GM19397 (cell line): ENCODE results near the gene HBM.
"Not testable (repeated sequence)": the region's sequence is repeated elsewhere in the genome, so short reads cannot be mapped to it uniquely, and the experiment has no call there.

Source experiments
- ATAC-seq: cut with Tn5 transposase; IDR thresholded peaks from one replicate; pipeline ENCODE4 v1.9.1; 2021; ENCODE audit warnings: mild to moderate bottlenecking, moderate library complexity; ENCODE audit not compliant: unreplicated experiment

HBM gene

DNA sequence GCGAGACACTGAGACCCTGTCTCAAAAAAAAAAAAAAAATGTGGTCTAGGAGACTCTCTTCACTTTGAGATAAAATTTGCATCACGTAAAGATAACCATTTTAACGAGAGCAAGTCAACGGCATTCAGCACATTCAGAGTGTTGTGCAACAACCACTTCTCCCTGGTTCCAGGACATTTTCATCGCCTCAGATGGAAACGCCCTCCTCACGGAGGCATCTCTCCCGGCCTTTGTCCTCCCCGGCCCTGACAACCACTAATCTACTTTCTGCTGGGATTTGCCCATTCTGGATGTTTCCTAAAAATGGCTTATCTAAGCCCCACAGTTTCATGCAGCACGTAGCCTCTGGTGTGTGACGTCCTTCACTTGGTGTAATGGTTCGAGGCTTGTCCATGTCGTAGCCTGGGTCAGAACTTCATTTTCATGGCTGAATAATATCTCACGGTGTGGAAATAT lies 21.0 kb upstream of the HBM start:
- no peak for ATAC-seq

DNA sequence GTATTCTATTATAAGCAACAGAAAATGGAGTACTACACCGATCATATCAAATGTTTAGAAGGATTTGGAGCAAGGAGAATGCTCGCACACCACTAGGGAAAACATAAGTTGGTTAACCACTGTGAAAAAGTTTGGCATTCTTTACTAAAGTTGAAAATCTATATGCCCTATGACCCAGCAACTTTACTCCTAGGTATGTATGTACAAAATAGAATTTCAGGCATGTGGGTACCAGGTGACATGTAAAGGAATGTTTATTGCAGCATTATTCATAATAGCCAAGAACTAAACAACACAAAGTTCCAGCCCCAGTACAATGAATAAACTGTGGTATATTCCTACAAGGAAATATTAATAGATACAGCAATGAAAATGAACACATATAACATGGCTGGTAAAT lies 19.1 kb upstream of the HBM start:
- ATAC-seq: no peak

DNA sequence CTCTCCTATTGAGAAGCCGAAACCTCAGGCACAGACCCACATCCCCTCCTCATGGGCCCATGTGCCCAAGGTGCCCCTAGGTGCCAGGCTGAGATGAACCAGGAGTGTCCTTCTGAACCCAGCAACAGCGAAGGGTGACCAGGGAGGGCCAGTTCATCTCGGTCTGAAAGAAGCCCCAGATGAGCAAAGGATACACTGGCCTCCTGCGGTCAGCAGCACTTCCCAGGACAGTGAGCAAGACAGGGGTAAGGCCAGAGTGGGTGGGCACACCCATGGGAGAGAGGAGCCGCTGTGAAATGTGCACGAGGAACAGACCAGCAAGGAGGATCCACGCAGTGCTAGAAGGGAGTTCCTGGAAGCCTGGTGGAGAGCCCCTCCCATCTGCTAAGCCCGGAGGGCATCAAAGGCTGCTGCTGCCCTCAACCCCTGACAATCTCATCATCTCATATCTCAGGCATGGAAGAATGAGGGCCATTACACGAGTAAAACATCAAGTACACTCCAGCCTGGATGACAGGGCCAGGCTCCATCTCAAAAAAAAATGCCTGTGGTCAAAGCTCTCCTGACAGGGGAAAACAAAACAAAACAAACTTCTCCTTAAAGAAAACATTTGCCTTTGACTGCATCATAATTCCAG lies 16.6 kb upstream of the HBM start:
- ATAC-seq: no peak

DNA sequence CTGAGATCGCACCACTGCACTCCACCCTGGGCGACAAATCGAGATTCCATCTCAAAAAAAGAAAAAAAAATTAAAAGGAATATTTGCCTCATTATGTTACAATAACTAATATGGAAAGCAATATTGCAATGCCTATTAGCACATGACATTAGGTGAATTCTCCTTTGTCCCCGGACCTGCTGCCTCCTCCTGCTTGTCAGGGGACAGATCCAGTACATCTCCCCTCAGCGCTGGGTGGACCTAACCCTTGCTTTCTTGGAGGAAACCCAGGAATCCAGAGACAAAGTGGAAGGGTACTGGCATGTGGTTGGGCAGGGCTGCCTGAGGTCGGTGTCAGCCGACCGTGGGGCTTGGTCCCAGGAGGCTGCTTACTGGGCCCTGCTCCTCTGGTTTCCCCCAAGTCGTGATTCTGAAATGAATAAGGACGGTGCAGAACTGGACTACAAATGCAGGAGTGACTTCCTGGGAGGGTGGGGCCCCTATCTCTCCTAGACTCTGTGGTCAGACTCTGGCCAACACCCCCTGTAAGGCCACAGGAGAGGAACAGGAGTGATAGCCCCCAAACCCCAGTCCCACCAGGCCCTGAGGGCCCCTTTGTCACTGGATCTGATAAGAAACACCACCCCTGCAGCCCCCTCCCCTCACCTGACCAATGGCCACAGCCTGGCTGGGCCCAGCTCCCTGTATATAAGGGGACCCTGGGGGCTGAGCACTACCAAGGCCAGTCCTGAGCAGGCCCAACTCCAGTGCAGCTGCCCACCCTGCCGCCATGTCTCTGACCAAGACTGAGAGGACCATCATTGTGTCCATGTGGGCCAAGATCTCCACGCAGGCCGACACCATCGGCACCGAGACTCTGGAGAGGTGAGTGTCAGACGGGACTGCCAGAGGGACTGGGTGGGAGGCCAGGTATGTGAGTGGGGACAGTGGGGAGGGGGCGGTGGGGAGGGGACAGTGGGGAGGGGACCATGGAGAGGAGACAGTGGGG lies 13.3 kb upstream of the HBM start, which contains the start of gene HBZ:
TSS of gene HBZ (plus strand) at position 504 of the 988 bp plus-strand sequence. CDS start at position 770, 266 bp downstream.
- no peak for ATAC-seq

DNA sequence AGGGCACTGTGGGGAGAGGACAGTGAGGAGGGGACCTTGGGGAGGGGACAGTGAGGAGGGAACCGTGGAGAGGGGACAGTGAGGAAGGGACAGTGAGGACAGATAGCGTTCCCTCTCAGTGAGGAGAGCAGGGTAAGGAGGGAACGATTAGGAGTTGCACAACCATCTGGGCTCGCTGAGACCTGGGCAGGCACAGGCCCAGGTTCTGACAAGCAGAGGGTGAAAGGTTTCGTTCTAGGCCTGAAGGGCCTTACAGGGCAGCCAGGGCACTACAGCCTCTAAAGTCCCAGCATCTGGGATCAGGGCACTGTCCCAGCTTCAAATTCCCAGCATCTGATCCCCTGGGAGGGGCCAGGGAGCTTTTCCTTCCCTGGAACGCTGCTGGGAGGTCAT lies 12.7 kb upstream of the HBM start:
- ATAC-seq: not testable (repeated sequence)

DNA sequence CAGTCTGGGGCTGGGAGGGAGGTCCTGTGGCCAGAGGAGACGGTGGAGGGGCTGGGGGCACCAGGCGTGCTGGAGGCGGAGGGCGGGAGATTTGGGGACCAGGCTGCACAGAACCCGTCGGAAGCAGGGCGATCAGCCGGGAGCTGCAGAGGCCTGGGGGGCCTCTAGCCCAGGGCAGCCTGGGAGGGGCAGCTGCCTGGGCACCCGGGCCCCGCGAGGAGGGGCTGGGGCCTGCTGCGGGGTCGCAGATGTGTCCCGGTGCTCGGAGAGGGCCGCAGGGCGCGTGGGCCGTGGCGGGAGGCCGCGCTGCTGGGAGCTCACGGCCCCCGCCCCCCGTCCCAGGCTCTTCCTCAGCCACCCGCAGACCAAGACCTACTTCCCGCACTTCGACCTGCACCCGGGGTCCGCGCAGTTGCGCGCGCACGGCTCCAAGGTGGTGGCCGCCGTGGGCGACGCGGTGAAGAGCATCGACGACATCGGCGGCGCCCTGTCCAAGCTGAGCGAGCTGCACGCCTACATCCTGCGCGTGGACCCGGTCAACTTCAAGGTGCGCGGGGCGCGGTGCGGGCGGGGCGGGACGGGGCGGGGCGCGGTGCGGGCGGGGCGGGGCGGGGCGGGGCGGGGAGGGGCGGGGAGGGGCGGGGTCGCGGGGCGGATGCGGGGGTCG lies 12.1 kb upstream of the HBM start:
- ATAC-seq: not testable (repeated sequence)

DNA sequence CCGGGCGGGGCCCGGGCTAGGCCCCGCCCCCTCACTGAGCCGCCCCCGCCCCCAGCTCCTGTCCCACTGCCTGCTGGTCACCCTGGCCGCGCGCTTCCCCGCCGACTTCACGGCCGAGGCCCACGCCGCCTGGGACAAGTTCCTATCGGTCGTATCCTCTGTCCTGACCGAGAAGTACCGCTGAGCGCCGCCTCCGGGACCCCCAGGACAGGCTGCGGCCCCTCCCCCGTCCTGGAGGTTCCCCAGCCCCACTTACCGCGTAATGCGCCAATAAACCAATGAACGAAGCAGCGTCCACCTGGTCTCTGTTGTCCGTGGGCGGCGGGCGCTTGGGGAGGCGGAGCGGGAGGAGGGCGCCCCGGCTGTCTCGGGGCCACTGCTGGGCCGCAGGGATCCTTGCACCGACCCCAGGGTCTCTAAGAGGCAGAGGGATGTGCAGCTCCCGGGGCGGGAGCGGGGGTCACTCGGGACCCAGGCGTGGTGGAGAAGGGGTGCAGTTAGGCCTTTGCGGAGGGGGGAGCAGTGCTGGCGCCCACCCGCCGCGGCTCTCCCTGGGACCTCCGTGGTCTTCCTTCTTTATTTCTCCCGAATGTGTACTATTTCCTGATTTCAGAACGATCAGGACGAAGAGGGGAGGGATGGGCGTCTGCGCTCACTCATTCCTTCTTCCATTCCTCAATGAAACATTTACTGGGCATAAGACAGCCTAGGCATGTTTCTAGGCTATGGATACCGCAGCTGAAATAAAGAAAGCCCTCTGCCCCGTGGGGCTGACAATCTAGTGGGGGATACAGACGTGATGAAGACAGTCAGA lies 11.4 kb upstream of the HBM start:
- ATAC-seq: no peak

DNA sequence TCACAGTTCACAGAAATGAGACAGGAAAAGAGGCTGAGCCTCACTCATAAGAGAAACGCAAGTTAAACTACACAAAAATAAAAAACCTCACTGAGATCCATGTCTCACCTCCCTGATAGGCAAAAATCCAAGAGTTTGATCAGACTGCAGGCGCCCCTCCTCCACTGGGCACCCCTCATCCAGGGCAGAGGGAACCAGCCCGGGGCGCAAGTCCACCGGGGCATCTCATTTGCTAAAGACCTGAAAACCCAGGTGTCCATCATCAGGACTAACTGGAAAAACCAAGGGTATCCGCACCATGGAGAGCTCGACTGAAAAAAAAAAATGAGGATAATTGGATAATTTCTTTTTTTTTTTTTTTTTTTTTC lies 10.8 kb upstream of the HBM start:
- ATAC-seq: no peak

DNA sequence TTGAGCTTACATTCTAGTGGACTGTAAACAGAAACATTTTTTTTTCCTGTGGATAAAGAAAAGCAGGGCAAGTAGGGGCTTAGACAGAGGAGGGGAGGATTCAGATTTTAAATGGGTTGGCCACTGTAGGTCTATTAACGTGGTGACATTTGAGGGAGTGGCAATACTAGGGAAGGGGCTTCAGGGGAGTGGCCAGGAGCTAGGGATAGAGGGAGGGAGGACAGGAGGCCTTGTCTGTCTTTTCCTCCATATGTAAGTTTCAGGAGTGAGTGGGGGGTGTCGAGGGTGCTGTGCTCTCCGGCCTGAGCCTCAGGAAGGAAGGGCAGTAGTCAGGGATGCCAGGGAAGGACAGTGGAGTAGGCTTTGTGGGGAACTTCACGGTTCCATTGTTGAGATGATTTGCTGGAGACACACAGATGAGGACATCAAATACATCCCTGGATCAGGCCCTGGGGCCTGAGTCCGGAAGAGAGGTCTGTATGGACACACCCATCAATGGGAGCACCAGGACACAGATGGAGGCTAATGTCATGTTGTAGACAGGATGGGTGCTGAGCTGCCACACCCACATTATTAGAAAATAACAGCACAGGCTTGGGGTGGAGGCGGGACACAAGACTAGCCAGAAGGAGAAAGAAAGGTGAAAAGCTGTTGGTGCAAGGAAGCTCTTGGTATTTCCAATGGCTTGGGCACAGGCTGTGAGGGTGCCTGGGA lies 6.5 kb upstream of the HBM start:
- ATAC-seq: no peak

DNA sequence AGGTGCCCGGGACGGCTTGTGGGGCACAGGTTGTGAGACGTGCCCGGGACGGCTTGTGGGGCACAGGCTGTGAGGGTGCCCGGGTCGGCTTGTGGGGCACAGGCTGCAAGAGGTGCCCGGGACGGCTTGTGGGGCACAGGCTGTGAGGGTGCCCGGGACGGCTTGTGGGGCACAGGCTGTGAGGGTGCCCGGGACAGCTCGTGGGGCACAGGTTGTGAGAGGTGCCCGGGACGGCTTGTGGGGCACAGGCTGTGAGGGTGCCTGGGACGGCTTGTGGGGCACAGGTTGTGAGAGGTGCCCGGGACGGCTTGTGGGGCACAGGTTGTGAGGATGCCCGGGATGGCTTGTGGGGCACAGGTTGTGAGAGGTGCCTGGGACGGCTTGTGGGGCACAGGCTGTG lies 5.5 kb upstream of the HBM start:
- not testable (repeated sequence) for ATAC-seq

DNA sequence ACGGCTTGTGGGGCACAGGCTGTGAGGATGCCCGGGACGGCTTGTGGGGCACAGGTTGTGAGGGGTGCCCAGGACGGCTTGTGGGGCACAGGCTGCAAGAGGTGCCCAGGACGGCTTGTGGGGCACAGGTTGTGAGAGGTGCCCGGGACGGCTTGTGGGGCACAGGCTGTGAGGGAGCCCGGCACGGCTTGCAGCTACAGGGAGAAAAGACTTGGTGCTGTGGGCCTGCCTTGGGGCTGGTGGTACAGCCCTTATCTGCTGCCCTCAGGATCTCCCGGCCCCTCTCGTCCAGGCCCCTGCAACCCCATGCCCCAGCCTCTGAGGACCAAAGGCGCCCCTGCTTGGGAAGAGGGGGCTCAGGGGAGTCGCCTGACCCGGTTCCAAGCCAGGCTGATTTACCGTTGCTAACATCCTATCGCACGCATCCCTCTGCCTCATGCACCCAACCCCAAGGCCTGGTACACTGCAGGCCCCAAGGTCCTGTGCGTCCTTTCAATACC lies 5.0 kb upstream of the HBM start:
- no peak for ATAC-seq

DNA sequence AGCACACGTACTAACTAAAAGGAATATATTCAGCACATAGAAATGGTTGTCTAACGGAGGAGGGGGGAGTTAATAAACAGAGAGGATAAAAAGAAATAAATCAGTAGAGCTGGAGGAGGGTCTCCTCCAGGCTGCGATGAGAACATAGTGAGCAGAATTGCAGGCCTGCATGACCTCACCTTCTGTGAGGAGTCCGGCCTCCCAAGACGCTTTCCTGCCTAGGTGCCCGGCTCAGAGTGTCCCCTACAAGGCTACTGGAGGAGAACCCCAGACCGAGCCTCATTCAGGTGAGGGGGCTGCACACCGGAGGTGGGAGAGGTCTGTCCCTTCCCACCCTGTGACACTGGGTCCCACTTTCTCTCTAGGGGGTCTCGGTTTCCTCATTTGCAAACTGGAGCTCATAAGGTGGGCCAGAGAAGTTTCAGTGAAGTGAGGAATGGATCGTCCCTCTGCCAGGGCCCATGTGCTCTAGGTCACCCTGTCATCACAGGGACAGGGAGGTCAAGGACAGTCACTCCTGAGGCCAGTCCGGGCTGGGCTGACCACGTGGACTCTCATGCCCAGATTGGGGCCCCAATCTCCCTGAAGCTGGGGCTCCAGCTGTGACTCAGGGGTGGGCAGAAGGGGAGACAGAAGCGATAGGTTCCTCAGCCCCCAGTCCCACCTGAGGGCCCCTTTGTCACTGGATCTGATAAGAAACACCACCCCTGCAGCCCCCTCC lies 3.3 kb upstream of the HBM start:
- no peak for ATAC-seq

DNA sequence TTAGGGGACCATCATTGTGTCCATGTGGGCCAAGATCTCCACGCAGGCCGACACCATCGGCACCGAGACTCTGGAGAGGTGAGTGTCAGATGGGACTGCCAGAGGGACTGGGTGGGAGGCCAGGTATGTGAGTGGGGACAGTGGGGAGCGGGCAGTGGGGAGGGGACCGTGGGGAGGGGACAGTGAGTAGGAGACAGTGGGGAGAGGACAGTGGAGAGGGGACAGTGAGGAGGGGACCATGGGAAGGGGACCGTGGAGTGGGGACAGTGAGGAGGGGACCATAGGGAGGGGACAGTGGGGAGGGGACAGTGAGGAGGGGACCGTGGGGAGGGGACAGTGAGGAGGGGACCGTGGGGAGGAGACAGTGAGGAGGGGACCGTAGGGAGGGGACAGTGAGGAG lies 2.6 kb upstream of the HBM start:
- ATAC-seq: not testable (repeated sequence)

DNA sequence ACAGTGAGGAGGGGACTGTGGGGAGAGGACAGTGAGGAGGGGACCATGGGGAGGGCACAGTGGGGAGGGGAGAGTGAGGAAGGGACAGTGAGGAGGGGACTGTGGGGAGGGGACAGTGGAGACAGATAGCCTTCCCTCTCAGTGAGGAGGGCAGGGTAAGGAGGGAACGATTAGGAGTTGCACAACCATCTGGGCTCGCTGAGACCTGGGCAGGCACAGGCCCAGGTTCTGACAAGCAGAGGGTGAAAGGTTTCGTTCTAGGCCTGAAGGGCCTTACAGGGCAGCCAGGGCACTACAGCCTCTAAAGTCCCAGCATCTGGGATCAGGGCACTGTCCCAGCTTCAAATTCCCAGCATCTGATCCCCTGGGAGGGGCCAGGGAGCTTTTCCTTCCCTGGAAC lies 2.1 kb upstream of the HBM start:
- ATAC-seq: not testable (repeated sequence)

DNA sequence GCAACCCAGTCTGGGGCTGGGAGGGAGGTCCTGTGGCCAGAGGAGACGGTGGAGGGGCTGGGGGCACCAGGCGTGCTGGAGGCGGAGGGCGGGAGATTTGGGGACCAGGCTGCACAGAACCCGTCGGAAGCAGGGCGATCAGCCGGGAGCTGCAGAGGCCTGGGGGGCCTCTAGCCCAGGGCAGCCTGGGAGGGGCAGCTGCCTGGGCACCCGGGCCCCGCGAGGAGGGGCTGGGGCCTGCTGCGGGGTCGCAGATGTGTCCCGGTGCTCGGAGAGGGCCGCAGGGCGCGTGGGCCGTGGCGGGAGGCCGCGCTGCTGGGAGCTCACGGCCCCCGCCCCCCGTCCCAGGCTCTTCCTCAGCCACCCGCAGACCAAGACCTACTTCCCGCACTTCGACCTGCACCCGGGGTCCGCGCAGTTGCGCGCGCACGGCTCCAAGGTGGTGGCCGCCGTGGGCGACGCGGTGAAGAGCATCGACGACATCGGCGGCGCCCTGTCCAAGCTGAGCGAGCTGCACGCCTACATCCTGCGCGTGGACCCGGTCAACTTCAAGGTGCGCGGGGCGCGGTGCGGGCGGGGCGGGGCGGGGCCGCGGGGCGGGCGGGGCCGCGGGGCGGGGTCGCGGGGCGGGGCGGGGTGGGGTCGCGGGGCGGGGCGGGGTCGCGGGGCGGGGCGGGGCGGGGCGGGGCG lies 1.5 kb upstream of the HBM start:
- ATAC-seq: not testable (repeated sequence)

DNA sequence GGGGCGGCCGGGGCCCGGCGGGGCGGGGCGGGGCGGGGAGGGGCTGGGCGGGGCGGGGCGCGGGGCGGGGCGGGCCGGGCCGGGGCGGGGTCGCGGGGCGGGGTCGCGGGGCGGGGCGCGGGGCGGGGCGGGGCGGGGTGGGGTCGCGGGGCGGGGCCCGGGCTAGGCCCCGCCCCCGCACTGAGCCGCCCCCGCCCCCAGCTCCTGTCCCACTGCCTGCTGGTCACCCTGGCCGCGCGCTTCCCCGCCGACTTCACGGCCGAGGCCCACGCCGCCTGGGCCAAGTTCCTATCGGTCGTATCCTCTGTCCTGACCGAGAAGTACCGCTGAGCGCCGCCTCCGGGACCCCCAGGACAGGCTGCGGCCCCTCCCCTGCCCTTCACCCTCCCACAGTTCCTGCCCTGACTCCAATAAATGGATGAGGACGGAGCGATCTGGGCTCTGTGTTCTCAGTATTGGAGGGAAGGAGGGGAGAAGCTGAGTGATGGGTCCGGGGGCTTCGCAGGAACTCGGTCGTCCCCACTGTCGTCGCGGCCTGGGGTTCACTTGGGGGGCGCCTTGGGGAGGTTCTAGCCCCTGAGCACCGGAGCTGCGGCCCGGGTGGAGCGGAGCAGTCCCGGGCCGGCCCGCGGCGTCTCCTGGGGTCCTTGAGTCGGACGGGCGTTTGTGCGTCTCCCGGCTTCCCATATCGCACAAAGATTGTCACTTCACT lies 795 bp upstream of the HBM start:
- ATAC-seq: no peak

DNA sequence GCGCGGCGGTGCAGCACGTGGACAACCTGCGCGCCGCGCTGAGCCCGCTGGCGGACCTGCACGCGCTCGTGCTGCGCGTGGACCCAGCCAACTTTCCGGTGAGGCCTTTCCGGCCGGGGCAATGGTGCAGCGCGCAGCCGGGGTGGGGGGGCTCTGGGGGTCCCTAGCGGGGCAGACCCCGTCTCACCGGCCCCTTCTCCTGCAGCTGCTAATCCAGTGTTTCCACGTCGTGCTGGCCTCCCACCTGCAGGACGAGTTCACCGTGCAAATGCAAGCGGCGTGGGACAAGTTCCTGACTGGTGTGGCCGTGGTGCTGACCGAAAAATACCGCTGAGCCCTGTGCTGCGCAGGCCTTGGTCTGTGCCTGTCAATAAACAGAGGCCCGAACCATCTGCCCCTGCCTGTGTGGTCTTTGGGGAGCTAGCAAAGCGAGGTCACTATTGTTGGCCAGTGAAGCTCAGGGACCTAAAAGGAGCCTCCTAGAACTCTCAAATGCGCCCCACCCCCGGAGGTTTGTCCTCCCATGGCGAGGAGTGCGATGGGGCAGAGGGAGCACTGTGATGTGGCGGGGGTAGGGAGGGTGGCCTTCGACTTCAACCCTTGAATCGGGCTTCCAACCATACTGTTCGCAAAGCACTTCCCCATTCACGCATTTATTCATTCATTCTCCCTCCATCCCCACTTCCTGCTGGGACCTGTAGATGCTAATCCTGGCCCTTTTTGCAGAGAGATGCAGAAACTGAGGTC lies 770 bp downstream of the HBM start:
- no peak for ATAC-seq
